Body of pancreas (tissue), 4 donors: Measurements from ENCODE around the gene MLPH. TPM values are rescaled to one million over a fixed set of nuclear protein-coding genes. Genes with fewer than 3 reads are reported as not detected.

Experiments
- ATAC-seq: fragments of 150-250 bp; one replicate; pipeline ENCODE4 v1.9.1; 2016
- DNase-seq, 4 donors: peaks; one replicate each; pipeline ENCODE4 v3.0.0-alpha.2; 2019
- H3K27ac ChIP-seq, 4 donors: fragments of 200-600 bp; sonication (generic); 1 replicate in 3 of 4; 2 replicates in 1 of 4; pipeline versions ENCODE4 v1.5.1 to v1.6.1; 2016 to 2019; ENCODE audit warnings: mild to moderate bottlenecking in 1 of 4, mixed read lengths in 1 of 4, moderate library complexity in 1 of 4
- H3K27me3 ChIP-seq, 2 donors: fragments of 200-600 bp; sonication (generic); one replicate each; pipeline ENCODE4 v1.6.0; 2016; ENCODE audit warnings: mild to moderate bottlenecking in 1 of 2
- H3K36me3 ChIP-seq, 2 donors: fragments of 200-600 bp; sonication (generic); replicated peaks in 1 of 2; 2 replicates each; pipeline ENCODE4 v1.5.1; 2016; ENCODE audit warnings: low read depth in 2 of 2; ENCODE audit not compliant: insufficient read depth in 1 of 2
- H3K4me1 ChIP-seq: fragments of 200-600 bp; sonication (generic); one replicate; pipeline ENCODE4 v1.6.0; 2016
- H3K4me3 ChIP-seq, 2 donors: fragments of 200-600 bp; sonication (generic); 1 replicate in 1 of 2; 2 replicates in 1 of 2; pipeline ENCODE4 v1.5.1; 2016 to 2019
- H3K9me3 ChIP-seq, 3 donors: fragments of 200-600 bp; sonication (generic); 1 replicate in 2 of 3; 2 replicates in 1 of 3; pipeline ENCODE4 v1.5.1; 2016
- POLR2A ChIP-seq, 3 donors: fragments of 450-650 bp; IDR thresholded peaks; one replicate each; pipeline ENCODE4 v1.6.1; 2016; ENCODE audit warnings: antibody characterized with exemption in 3 of 3, mild to moderate bottlenecking in 2 of 3
- WGBS, 2 donors: methylation state at CpG; one replicate each; pipeline ENCODE4 v1.1.5; 2017; 5-methylcytosine and 5-hydroxymethylcytosine counted together
- intact Hi-C: fragments of 100-400 bp; cut with DNase I; formaldehyde crosslinking; loops from one replicate; pipeline ENCODE4 v1.15.1; 2023
- total RNA-seq, 2 donors: library from RNA; depleted of rRNA; stranded (reverse); fragments of >200 nt; gene quantifications; one replicate each; pipeline ENCODE4 v1.1.0, GENCODE V29; 2016
- TF ChIP-seq, protein P1 (sequence below), 7 experiments: fragments of 450-650 bp in 4 of 7; fragments of 200-600 bp in 3 of 7; sonication (generic) in 3 of 7; IDR thresholded peaks; one replicate each; pipeline ENCODE4 v1.5.1; 2016 to 2019; ENCODE audit warnings: antibody characterized with exemption in 7 of 7

MLPH gene
- total RNA-seq, 2 donors from 2014 or later, result 30.3 to 64.3 TPM

DNA sequence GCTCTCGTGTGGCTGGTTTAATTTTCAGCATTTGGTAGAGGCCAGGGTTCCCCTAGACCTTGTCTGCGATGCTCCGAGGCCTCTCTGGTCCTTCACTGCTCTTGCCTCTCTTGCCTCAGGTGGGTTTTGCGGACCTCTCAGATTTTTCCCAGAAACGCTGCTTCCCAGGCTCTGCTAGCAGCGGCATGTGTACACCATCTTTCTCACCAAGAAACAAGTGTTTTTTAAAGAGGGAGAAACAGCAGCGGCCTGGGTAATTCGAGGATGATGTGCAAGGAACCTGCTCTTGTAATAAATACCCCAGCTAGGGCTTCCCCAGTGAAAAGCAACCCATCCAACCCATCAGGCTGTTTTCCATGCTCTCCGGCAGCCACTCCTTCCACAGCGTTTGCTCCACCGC lies 39.6 kb upstream of the MLPH start:
- Histone ChIP-seq H3K27me3 (no peaks in the 10 kb centered on the region), H3K27ac (no peak overlapping the region), H3K36me3 (no peaks in the 10 kb centered on the region), H3K4me3 (no peak overlapping the region), H3K9me3 (no peaks in the 10 kb centered on the region), H3K4me1 (peaks cover 7% of the 10 kb centered on the region)
- intact Hi-C loops, result no loop called here
- WGBS, 2 donors, result 83 to 84% methylated on average over 11 of the region's 11 CpGs
- no peak for TF ChIP-seq POLR2A (IDR thresholded peaks at IDR 0.05)
- TF ChIP-seq, protein P1, sequence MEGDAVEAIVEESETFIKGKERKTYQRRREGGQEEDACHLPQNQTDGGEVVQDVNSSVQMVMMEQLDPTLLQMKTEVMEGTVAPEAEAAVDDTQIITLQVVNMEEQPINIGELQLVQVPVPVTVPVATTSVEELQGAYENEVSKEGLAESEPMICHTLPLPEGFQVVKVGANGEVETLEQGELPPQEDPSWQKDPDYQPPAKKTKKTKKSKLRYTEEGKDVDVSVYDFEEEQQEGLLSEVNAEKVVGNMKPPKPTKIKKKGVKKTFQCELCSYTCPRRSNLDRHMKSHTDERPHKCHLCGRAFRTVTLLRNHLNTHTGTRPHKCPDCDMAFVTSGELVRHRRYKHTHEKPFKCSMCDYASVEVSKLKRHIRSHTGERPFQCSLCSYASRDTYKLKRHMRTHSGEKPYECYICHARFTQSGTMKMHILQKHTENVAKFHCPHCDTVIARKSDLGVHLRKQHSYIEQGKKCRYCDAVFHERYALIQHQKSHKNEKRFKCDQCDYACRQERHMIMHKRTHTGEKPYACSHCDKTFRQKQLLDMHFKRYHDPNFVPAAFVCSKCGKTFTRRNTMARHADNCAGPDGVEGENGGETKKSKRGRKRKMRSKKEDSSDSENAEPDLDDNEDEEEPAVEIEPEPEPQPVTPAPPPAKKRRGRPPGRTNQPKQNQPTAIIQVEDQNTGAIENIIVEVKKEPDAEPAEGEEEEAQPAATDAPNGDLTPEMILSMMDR (IDR thresholded peaks at IDR 0.05), result no peak
- ATAC-seq, result no peak
- DNase-seq, result no peak

DNA sequence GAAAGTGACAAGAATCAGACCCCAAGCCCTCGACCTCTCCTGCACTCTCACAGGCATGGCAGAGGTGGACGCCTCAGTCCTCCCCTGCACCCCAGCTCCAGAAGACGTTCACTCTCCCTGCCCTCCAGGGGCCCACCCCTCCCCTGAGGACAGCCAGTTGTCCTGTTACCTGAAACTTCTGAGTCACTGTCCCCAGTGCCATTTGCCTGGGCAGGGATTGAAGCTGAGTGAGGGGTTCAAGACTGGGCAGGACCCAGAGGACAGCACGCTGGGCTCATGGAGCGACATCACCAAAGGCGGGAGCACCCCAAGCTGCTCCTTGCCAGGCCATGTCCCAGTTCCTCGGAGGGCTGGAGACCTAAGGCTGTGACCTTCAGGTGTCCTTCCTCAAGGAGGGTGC lies 38.9 kb upstream of the MLPH start:
- TF ChIP-seq, protein P1 (IDR thresholded peaks at IDR 0.05), result no peak
- no peak for TF ChIP-seq POLR2A (IDR thresholded peaks at IDR 0.05)
- Histone ChIP-seq H3K27ac (no peak overlapping the region), H3K27me3 (no peaks in the 10 kb centered on the region), H3K36me3 (no peaks in the 10 kb centered on the region), H3K4me3 (no peak overlapping the region), H3K9me3 (no peaks in the 10 kb centered on the region), H3K4me1 (peaks cover 7% of the 10 kb centered on the region)
- 77 to 86% methylated on average over 1 to 7 of the region's 7 CpGs for WGBS, 2 donors
- no peak for DNase-seq
- intact Hi-C loops, result no loop called here
- ATAC-seq, result no peak

DNA sequence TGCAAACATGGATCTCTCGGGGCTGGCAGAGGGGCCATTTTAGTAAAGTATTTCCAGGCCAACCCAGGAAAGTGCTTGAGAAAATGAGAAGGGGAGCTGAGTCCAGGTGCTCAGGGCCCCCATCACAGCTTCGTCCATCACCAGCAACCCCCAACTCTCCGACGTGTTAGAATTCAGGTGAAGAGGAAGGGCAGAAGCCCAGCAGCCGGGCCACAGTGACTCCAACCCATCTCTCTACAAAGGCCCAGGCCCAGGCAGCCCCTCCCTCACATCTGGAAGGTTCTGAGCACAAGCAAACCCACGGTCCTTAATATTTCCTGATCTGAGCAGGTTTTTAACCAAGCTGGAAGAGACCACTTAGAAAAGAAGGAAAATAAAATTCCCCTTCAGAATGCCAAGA lies 38.4 kb upstream of the MLPH start:
- WGBS, 2 donors, result 58 to 66% methylated on average over 6 of the region's 6 CpGs
- Histone ChIP-seq H3K27ac (peak overlapping the region in 1 of 4 donors; percentile 46), H3K27me3 (no peaks in the 10 kb centered on the region), H3K4me3 (no peak overlapping the region), H3K36me3 (no peaks in the 10 kb centered on the region), H3K4me1 (peaks cover 7% of the 10 kb centered on the region), H3K9me3 (no peaks in the 10 kb centered on the region)
- intact Hi-C loops, result no loop called here
- TF ChIP-seq, protein P1 (IDR thresholded peaks at IDR 0.05), result no peak
- no peak for TF ChIP-seq POLR2A (IDR thresholded peaks at IDR 0.05)
- ATAC-seq (no peak), DNase-seq (no peak)

DNA sequence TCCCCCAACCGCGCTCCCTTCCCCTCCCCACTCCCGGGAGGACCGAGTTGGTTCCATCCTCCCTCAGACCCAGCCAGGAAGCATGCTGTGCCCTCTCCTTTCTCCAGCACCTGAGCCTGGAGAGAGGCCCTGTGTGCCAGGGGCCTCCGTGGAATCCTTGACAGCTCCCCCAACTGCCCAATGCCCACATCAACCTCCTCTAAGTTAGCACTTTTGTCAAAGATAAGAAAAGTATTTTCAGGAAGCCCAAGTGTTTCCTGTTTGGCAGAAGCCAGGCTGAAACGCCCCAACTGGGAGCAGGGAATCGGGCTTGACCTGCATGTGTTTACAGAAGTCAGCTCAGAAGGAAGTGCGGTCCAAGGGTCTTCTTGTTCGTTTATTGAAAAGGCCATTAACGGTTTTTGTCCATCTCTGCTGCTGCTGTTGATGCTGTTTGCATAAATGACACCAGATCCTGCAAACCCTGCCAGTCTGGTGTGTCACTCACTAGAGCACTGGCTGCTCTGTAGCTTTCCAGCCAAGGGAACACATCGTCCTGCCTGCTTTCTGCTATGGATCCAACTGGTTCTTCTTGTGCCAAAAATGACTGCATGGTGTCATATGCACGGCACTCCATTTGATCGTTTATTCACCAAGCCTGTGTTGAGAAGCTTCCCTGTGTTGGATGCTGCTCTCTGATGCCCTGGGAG lies 37.7 kb upstream of the MLPH start:
- intact Hi-C loops, result no loop called here
- no peaks in the 10 kb centered on the region for H3K36me3 ChIP-seq
- H3K9me3 ChIP-seq, result no peaks in the 10 kb centered on the region
- TF ChIP-seq, protein P1 (IDR thresholded peaks at IDR 0.05), result no peak
- TF ChIP-seq POLR2A (IDR thresholded peaks at IDR 0.05), result no peak
- H3K27me3 ChIP-seq, result no peaks in the 10 kb centered on the region
- peaks cover 7% of the 10 kb centered on the region for H3K4me1 ChIP-seq
- peak; percentile 38 for ATAC-seq
- no peak overlapping the region for H3K4me3 ChIP-seq
- 29 to 49% methylated on average over 12 to 13 of the region's 13 CpGs for WGBS, 2 donors
- peak in 2 of 4 donors; percentile 44 to 46 for DNase-seq
- peak overlapping the region in 1 of 4 donors; percentile 46 for H3K27ac ChIP-seq

DNA sequence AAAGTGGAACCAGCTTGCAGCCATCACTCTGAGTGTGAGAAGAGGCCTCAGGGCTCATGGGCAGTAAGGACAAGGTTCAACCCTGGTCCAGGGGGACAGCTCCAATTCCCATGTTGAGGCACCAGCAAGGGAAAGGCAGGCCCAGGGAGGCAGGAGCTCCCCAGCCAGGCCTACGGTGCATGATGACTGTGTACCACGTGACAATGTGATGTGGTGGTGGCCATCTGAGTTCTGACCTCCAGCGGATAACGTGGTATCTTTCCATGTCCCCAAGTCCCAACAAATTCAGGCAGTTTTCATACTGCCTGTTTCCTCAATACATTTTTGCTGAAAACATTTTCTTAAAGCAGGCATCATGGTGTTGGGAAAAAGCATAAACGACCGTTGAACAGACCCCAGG lies 36.9 kb upstream of the MLPH start:
- Histone ChIP-seq H3K4me3 (no peak overlapping the region), H3K27ac (no peak overlapping the region), H3K27me3 (no peaks in the 10 kb centered on the region), H3K4me1 (peaks cover 7% of the 10 kb centered on the region), H3K36me3 (no peaks in the 10 kb centered on the region), H3K9me3 (no peaks in the 10 kb centered on the region)
- intact Hi-C loops, result no loop called here
- ATAC-seq (no peak), DNase-seq (no peak)
- WGBS, 2 donors, result 81 to 84% methylated on average over 6 of the region's 6 CpGs
- TF ChIP-seq POLR2A (IDR thresholded peaks at IDR 0.05), result no peak
